ENCODE data around the gene FKBP14.

FKBP14 gene

GRCh38 chr7:30029696-30030095, 3.2 kb upstream of the FKBP14 start:
- no peaks in the 10 kb centered on the region for H3K27me3 ChIP-seq (ENCODE audit: insufficient read depth, low read length)
- H3K4me1 ChIP-seq (ENCODE audit: insufficient read depth, low read length) = peaks cover 16% of the 10 kb centered on the region; the same call in 1 of the 2 replicates
- H3K36me3 ChIP-seq (ENCODE audit: insufficient read depth, low read depth, low read length) = no peaks in the 10 kb centered on the region
- peak overlapping the region; percentile 89 for H3K4me3 ChIP-seq (ENCODE audit: low read length)
- H3K9me3 ChIP-seq (ENCODE audit: insufficient read depth, low read depth, low read length) = no peaks in the 10 kb centered on the region
- H3K27ac ChIP-seq (ENCODE audit: low read length) = no peak overlapping the region
- H3K9ac ChIP-seq (ENCODE audit: low read depth, low read length) = peak overlapping the region; percentile 79; the same call in 1 of the 2 replicates

- H3K36me3 ChIP-seq (ENCODE audit: insufficient read depth, low read depth, low read length) = no peaks in the 10 kb centered on the region
- peaks cover 16% of the 10 kb centered on the region; the same call in 1 of the 2 replicates for H3K4me1 ChIP-seq (ENCODE audit: insufficient read depth, low read length)
- peak overlapping the region; percentile 79 for H3K9ac ChIP-seq (ENCODE audit: low read depth, low read length)
- no peaks in the 10 kb centered on the region for H3K27me3 ChIP-seq (ENCODE audit: insufficient read depth, low read length)
- no peaks in the 10 kb centered on the region for H3K9me3 ChIP-seq (ENCODE audit: insufficient read depth, low read depth, low read length)
- no peak overlapping the region for H3K27ac ChIP-seq (ENCODE audit: low read length)
- H3K4me3 ChIP-seq (ENCODE audit: low read length) = peak overlapping the region; percentile 89
Observed at GRCh38 chr7:30028749-30029635, 2.5 kb upstream of the FKBP14 start.

GRCh38 chr7:30028216-30028748, 1.8 kb upstream of the FKBP14 start, which contains the start of gene PLEKHA8:
PLEKHA8 (plus strand) TSS chr7:30028412; CDS start chr7:30028763, 351 bp downstream.
- Histone ChIP-seq H3K9ac (ENCODE audit: low read depth, low read length) (peak within 1 kb of the TSS; percentile 79), H3K4me3 (ENCODE audit: low read length) (peak within 1 kb of the TSS; percentile 89), H3K27ac (ENCODE audit: low read length) (no peak within 1 kb of the TSS), H3K4me1 (ENCODE audit: insufficient read depth, low read length) (peaks cover 16% of the 10 kb centered on the region; the same call in 1 of the 2 replicates), H3K9me3 (ENCODE audit: insufficient read depth, low read depth, low read length) (no peaks in the 10 kb centered on the region), H3K27me3 (ENCODE audit: insufficient read depth, low read length) (no peaks in the 10 kb centered on the region), H3K36me3 (ENCODE audit: insufficient read depth, low read depth, low read length) (no peaks in the 10 kb centered on the region)

- H3K9me3 ChIP-seq (ENCODE audit: insufficient read depth, low read depth, low read length) = no peaks in the 10 kb centered on the region
- H3K36me3 ChIP-seq (ENCODE audit: insufficient read depth, low read depth, low read length) = no peaks in the 10 kb centered on the region
- H3K4me3 ChIP-seq (ENCODE audit: low read length) = peak overlapping the region; percentile 89
- no peak overlapping the region for H3K27ac ChIP-seq (ENCODE audit: low read length)
- peaks cover 16% of the 10 kb centered on the region; the same call in 1 of the 2 replicates for H3K4me1 ChIP-seq (ENCODE audit: insufficient read depth, low read length)
- peak overlapping the region; percentile 45; the same call in 1 of the 2 replicates for H3K9ac ChIP-seq (ENCODE audit: low read depth, low read length)
- H3K27me3 ChIP-seq (ENCODE audit: insufficient read depth, low read length) = no peaks in the 10 kb centered on the region
Observed at GRCh38 chr7:30027740-30028215, 1.3 kb upstream of the FKBP14 start.

- no peaks in the 10 kb centered on the region for H3K9me3 ChIP-seq (ENCODE audit: insufficient read depth, low read depth, low read length)
- H3K4me1 ChIP-seq (ENCODE audit: insufficient read depth, low read length) = peaks cover 16% of the 10 kb centered on the region; the same call in 1 of the 2 replicates
- H3K27me3 ChIP-seq (ENCODE audit: insufficient read depth, low read length) = no peaks in the 10 kb centered on the region
- no peaks in the 10 kb centered on the region; the same call in 1 of the 2 replicates for H3K36me3 ChIP-seq (ENCODE audit: insufficient read depth, low read depth, low read length)
- peak overlapping the region; percentile 89 for H3K4me3 ChIP-seq (ENCODE audit: low read length)
- peak overlapping the region; percentile 11; the same call in 1 of the 2 replicates for H3K9ac ChIP-seq (ENCODE audit: low read depth, low read length)
- H3K27ac ChIP-seq (ENCODE audit: low read length) = no peak overlapping the region
Observed at GRCh38 chr7:30027065-30027456, 559 bp upstream of the FKBP14 start.

- H3K27me3 ChIP-seq (ENCODE audit: insufficient read depth, low read length) = no peaks in the 10 kb centered on the region
Observed at GRCh38 chr7:30023524-30023923, 3.0 kb downstream of the FKBP14 start.

GRCh38 chr7:30022991-30023390, 3.5 kb downstream of the FKBP14 start:
- Histone ChIP-seq H3K27me3 (ENCODE audit: insufficient read depth, low read length) (no peaks in the 10 kb centered on the region), H3K27ac (ENCODE audit: low read length) (no peak overlapping the region), H3K4me1 (ENCODE audit: insufficient read depth, low read length) (no peaks in the 10 kb centered on the region; the same call in 1 of the 2 replicates), H3K9ac (ENCODE audit: low read depth, low read length) (no peak overlapping the region), H3K9me3 (ENCODE audit: insufficient read depth, low read depth, low read length) (no peaks in the 10 kb centered on the region), H3K36me3 (ENCODE audit: insufficient read depth, low read depth, low read length) (peaks cover 20% of the 10 kb centered on the region), H3K4me3 (ENCODE audit: low read length) (no peak overlapping the region)

More at GRCh38 chr7:30023524-30023923, 3.0 kb downstream of the FKBP14 start:
- Histone ChIP-seq H3K36me3 (ENCODE audit: insufficient read depth, low read depth, low read length) (peaks cover 14% of the 10 kb centered on the region), H3K27ac (ENCODE audit: low read length) (no peak overlapping the region), H3K9ac (ENCODE audit: low read depth, low read length) (no peak overlapping the region), H3K9me3 (ENCODE audit: insufficient read depth, low read depth, low read length) (no peaks in the 10 kb centered on the region), H3K4me1 (ENCODE audit: insufficient read depth, low read length) (no peaks in the 10 kb centered on the region; the same call in 1 of the 2 replicates), H3K4me3 (ENCODE audit: low read length) (no peak overlapping the region)

GRCh38 chr7:30020535-30020934, 6.0 kb downstream of the FKBP14 start:
- H3K36me3 ChIP-seq (ENCODE audit: insufficient read depth, low read depth, low read length) = peaks cover 31% of the 10 kb centered on the region
- no peaks in the 10 kb centered on the region for H3K27me3 ChIP-seq (ENCODE audit: insufficient read depth, low read length)

GRCh38 chr7:30019960-30020359, 6.5 kb downstream of the FKBP14 start:
- Histone ChIP-seq H3K4me3 (ENCODE audit: low read length) (no peak overlapping the region), H3K36me3 (ENCODE audit: insufficient read depth, low read depth, low read length) (peaks cover 31% of the 10 kb centered on the region), H3K4me1 (ENCODE audit: insufficient read depth, low read length) (no peaks in the 10 kb centered on the region), H3K27ac (ENCODE audit: low read length) (no peak overlapping the region), H3K9me3 (ENCODE audit: insufficient read depth, low read depth, low read length) (no peaks in the 10 kb centered on the region), H3K27me3 (ENCODE audit: insufficient read depth, low read length) (no peaks in the 10 kb centered on the region), H3K9ac (ENCODE audit: low read depth, low read length) (no peak overlapping the region)

More at GRCh38 chr7:30020535-30020934, 6.0 kb downstream of the FKBP14 start:
- Histone ChIP-seq H3K9ac (ENCODE audit: low read depth, low read length) (no peak overlapping the region), H3K4me3 (ENCODE audit: low read length) (no peak overlapping the region), H3K27ac (ENCODE audit: low read length) (no peak overlapping the region), H3K4me1 (ENCODE audit: insufficient read depth, low read length) (no peaks in the 10 kb centered on the region), H3K9me3 (ENCODE audit: insufficient read depth, low read depth, low read length) (no peaks in the 10 kb centered on the region)

- no peak overlapping the region for H3K9ac ChIP-seq (ENCODE audit: low read depth, low read length)
- no peak overlapping the region for H3K27ac ChIP-seq (ENCODE audit: low read length)
- H3K27me3 ChIP-seq (ENCODE audit: insufficient read depth, low read length) = no peaks in the 10 kb centered on the region
- no peak overlapping the region for H3K4me3 ChIP-seq (ENCODE audit: low read length)
- peaks cover 34% of the 10 kb centered on the region for H3K36me3 ChIP-seq (ENCODE audit: insufficient read depth, low read depth, low read length)
- no peaks in the 10 kb centered on the region for H3K9me3 ChIP-seq (ENCODE audit: insufficient read depth, low read depth, low read length)
- H3K4me1 ChIP-seq (ENCODE audit: insufficient read depth, low read length) = no peaks in the 10 kb centered on the region
Observed at GRCh38 chr7:30019387-30019786, 7.1 kb downstream of the FKBP14 start.

GRCh38 chr7:30018451-30018850, 8.1 kb downstream of the FKBP14 start:
- Histone ChIP-seq H3K4me1 (ENCODE audit: insufficient read depth, low read length) (no peaks in the 10 kb centered on the region), H3K27ac (ENCODE audit: low read length) (no peak overlapping the region), H3K9ac (ENCODE audit: low read depth, low read length) (no peak overlapping the region), H3K4me3 (ENCODE audit: low read length) (no peak overlapping the region), H3K27me3 (ENCODE audit: insufficient read depth, low read length) (no peaks in the 10 kb centered on the region), H3K36me3 (ENCODE audit: insufficient read depth, low read depth, low read length) (peaks cover 43% of the 10 kb centered on the region), H3K9me3 (ENCODE audit: insufficient read depth, low read depth, low read length) (no peaks in the 10 kb centered on the region)

All from iPS-20b (cell line).